MM.1S (cell line): ENCODE data around the gene RHOT2.

ENCODE experiments used
- DNase-seq: peaks from one replicate; pipeline ENCODE4 v3.0.0-alpha.2; 2015
- H2AFZ ChIP-seq: fragments of 300-600 bp; sonication (generic); 2 replicates; pipeline ENCODE4 v1.6.0; 2016; ENCODE audit warnings: antibody characterized with exemption, low read length
- H3F3A ChIP-seq: fragments of 300-600 bp; sonication (generic); 2 replicates; pipeline ENCODE4 v1.6.1; 2016; ENCODE audit warnings: mild to moderate bottlenecking, antibody characterized with exemption, low read length, moderate library complexity, mixed read lengths; ENCODE audit not compliant: insufficient read depth
- H3K27ac ChIP-seq: fragments of 300-600 bp; sonication (generic); 2 replicates; pipeline ENCODE4 v1.5.1; 2016; ENCODE audit warnings: mild to moderate bottlenecking, low read length
- H3K27me3 ChIP-seq: fragments of 300-600 bp; sonication (generic); replicated peaks from 2 replicates; pipeline ENCODE4 v1.6.0; 2016; ENCODE audit warnings: low read length; ENCODE audit not compliant: insufficient read depth
- H3K36me3 ChIP-seq: fragments of 300-600 bp; sonication (generic); replicated peaks from 2 replicates; pipeline ENCODE4 v1.6.1; 2016; ENCODE audit warnings: mild to moderate bottlenecking, low read length, mixed read lengths; ENCODE audit not compliant: insufficient read depth
- H3K4me1 ChIP-seq: fragments of 300-600 bp; sonication (generic); 2 replicates; pipeline ENCODE4 v1.6.1; 2016; ENCODE audit warnings: low read length, mixed read lengths
- H3K4me2 ChIP-seq: fragments of 300-600 bp; sonication (generic); 2 replicates; pipeline ENCODE4 v1.6.0; 2016; ENCODE audit warnings: low read depth, low read length
- H3K4me3 ChIP-seq: fragments of 300-600 bp; sonication (generic); 2 replicates; pipeline ENCODE4 v1.5.1; 2016; ENCODE audit warnings: low read length, mixed read lengths
- H3K79me2 ChIP-seq: fragments of 300-600 bp; sonication (generic); 2 replicates; pipeline ENCODE4 v1.6.1; 2016; ENCODE audit warnings: mixed run types, low read length, mixed read lengths
- H3K9ac ChIP-seq: fragments of 300-600 bp; sonication (generic); 2 replicates; pipeline ENCODE4 v1.6.1; 2016; ENCODE audit warnings: low read length, mixed read lengths
- H3K9me2 ChIP-seq: fragments of 300-600 bp; sonication (generic); replicated peaks from 2 replicates; pipeline ENCODE4 v1.6.1; 2016; ENCODE audit warnings: mild to moderate bottlenecking, low read length, mixed read lengths; ENCODE audit not compliant: insufficient read depth
- H3K9me3 ChIP-seq: fragments of 300-600 bp; sonication (generic); replicated peaks from 2 replicates; pipeline ENCODE4 v1.6.1; 2016; ENCODE audit warnings: mild to moderate bottlenecking, low read length, mixed read lengths; ENCODE audit not compliant: insufficient read depth
- H4K20me1 ChIP-seq: fragments of 300-600 bp; sonication (generic); 2 replicates; pipeline ENCODE4 v1.6.1; 2016; ENCODE audit warnings: mild to moderate bottlenecking, low read length, moderate library complexity, mixed read lengths; ENCODE audit not compliant: insufficient read depth
- CTCF ChIP-seq: fragments of 300-600 bp; sonication (generic); IDR thresholded peaks from 2 replicates; pipeline ENCODE4 v1.5.1; 2016; ENCODE audit warnings: antibody characterized with exemption, low read length, mixed read lengths
- EZH2 ChIP-seq: fragments of 300-600 bp; sonication (generic); optimal IDR thresholded peaks from 2 replicates; pipeline ENCODE3; 2017; ENCODE audit warnings: low read depth, mild to moderate bottlenecking, antibody characterized with exemption, low read length, mixed read lengths
- EZH2phosphoT487 ChIP-seq: fragments of 300-600 bp; sonication (generic); IDR thresholded peaks from 2 replicates; pipeline ENCODE4 v1.6.1; 2018; ENCODE audit warnings: antibody characterized with exemption, low read length

The RHOT2 gene

GRCh38 chr16:662095-662494 lies 5.8 kb upstream of the RHOT2 start:
- no peaks in the 10 kb centered on the region for H3K9me3 ChIP-seq
- peaks cover 8% of the 10 kb centered on the region for H3K4me1 ChIP-seq
- H3K27ac ChIP-seq = no peak overlapping the region
- H4K20me1 ChIP-seq = no peaks in the 10 kb centered on the region
- no peak for TF ChIP-seq EZH2phosphoT487
- TF ChIP-seq EZH2 = no peak
- TF ChIP-seq CTCF = no peak
- H3K27me3 ChIP-seq = no peaks in the 10 kb centered on the region
- H3K36me3 ChIP-seq = no peaks in the 10 kb centered on the region
- no peaks in the 10 kb centered on the region for H3K9me2 ChIP-seq
- no peak for DNase-seq
- H3K4me2 ChIP-seq = no peak overlapping the region
- no peaks in the 10 kb centered on the region for H3K79me2 ChIP-seq
- H2AFZ ChIP-seq = no peak overlapping the region
- no peak overlapping the region for H3K9ac ChIP-seq
- no peaks in the 10 kb centered on the region for H3F3A ChIP-seq
- no peak overlapping the region for H3K4me3 ChIP-seq

- no peak overlapping the region for H3K4me2 ChIP-seq
- H4K20me1 ChIP-seq = no peaks in the 10 kb centered on the region
- H3K4me1 ChIP-seq = peaks cover 12% of the 10 kb centered on the region
- no peak overlapping the region for H3K4me3 ChIP-seq
- DNase-seq = no peak
- H3K27ac ChIP-seq = no peak overlapping the region
- H3K27me3 ChIP-seq = no peaks in the 10 kb centered on the region
- H3K36me3 ChIP-seq = no peaks in the 10 kb centered on the region
- no peak overlapping the region for H3K9ac ChIP-seq
- no peaks in the 10 kb centered on the region for H3K9me3 ChIP-seq
- no peaks in the 10 kb centered on the region for H3K9me2 ChIP-seq
- no peaks in the 10 kb centered on the region for H3F3A ChIP-seq
- no peak for TF ChIP-seq CTCF
- TF ChIP-seq EZH2phosphoT487 = no peak
- no peak for TF ChIP-seq EZH2
- H2AFZ ChIP-seq = no peak overlapping the region
- H3K79me2 ChIP-seq = no peaks in the 10 kb centered on the region
Observed at GRCh38 chr16:662597-662996, 5.3 kb upstream of the RHOT2 start.

- DNase-seq = no peak
- Histone ChIP-seq H3F3A (no peaks in the 10 kb centered on the region), H3K9me3 (no peaks in the 10 kb centered on the region), H2AFZ (no peak overlapping the region), H3K9me2 (no peaks in the 10 kb centered on the region), H3K4me3 (no peak overlapping the region), H3K27ac (no peak overlapping the region), H4K20me1 (no peaks in the 10 kb centered on the region), H3K36me3 (no peaks in the 10 kb centered on the region), H3K27me3 (no peaks in the 10 kb centered on the region), H3K4me2 (no peak overlapping the region), H3K4me1 (peaks cover 11% of the 10 kb centered on the region; the same call in 1 of the 2 replicates), H3K79me2 (peaks cover 24% of the 10 kb centered on the region), H3K9ac (no peak overlapping the region)
- no peak for TF ChIP-seq EZH2
Observed at GRCh38 chr16:666572-666971, 1.4 kb upstream of the RHOT2 start.

- no peaks in the 10 kb centered on the region for H3K27me3 ChIP-seq
- H3K9me3 ChIP-seq = no peaks in the 10 kb centered on the region
- no peaks in the 10 kb centered on the region; the same call in 1 of the 2 replicates for H3K36me3 ChIP-seq
- H3K4me1 ChIP-seq = peaks cover 11% of the 10 kb centered on the region; the same call in 1 of the 2 replicates
- peak overlapping the region; percentile 12; the same call in 1 of the 2 replicates for H3K9ac ChIP-seq
- no peaks in the 10 kb centered on the region for H4K20me1 ChIP-seq
- H3K4me3 ChIP-seq = no peak overlapping the region
- TF ChIP-seq EZH2 (no peak), EZH2phosphoT487 (no peak), CTCF (no peak)
- peak overlapping the region; percentile 29; the same call in 1 of the 2 replicates for H3K4me2 ChIP-seq
- DNase-seq = no peak
- no peaks in the 10 kb centered on the region for H3F3A ChIP-seq
- peak overlapping the region; percentile 2; the same call in 1 of the 2 replicates for H3K27ac ChIP-seq
- no peaks in the 10 kb centered on the region for H3K9me2 ChIP-seq
- peak overlapping the region; percentile 46 for H2AFZ ChIP-seq
- H3K79me2 ChIP-seq = peaks cover 24% of the 10 kb centered on the region
Observed at GRCh38 chr16:667113-667779, 686 bp upstream of the RHOT2 start.
